HG03558 (cell line): ENCODE results near the gene ANAPC1.
"Not testable (repeated sequence)": the region's sequence is repeated elsewhere in the genome, so short reads cannot be mapped to it uniquely, and the experiment has no call there.

Source experiments
- ATAC-seq: cut with Tn5 transposase; IDR thresholded peaks from one replicate; pipeline ENCODE4 v1.9.1; 2021; ENCODE audit warnings: moderate number of reproducible peaks; ENCODE audit not compliant: unreplicated experiment; ENCODE audit errors: extremely low read depth

Gene ANAPC1

GRCh38 chr2:111741517-111741916 lies 142.5 kb downstream of the ANAPC1 start:
- ATAC-seq = not testable (repeated sequence)

GRCh38 chr2:111735838-111736721 lies 147.9 kb downstream of the ANAPC1 start:
- ATAC-seq = not testable (repeated sequence)

GRCh38 chr2:111735420-111735819 lies 148.6 kb downstream of the ANAPC1 start:
- ATAC-seq = not testable (repeated sequence)

GRCh38 chr2:111729812-111730458 lies 154.1 kb downstream of the ANAPC1 start:
- ATAC-seq = not testable (repeated sequence)

- ATAC-seq = not testable (repeated sequence)
These were observed 156.3 kb downstream of the ANAPC1 start for GRCh38 chr2:111727611-111728110.

GRCh38 chr2:111725742-111726141 lies 158.3 kb downstream of the ANAPC1 start:
- not testable (repeated sequence) for ATAC-seq

GRCh38 chr2:111719610-111720009 lies 164.4 kb downstream of the ANAPC1 start:
- not testable (repeated sequence) for ATAC-seq
